HL-60 (cell line): ENCODE results near the gene RAB40B.

Source experiments
- DNase-seq, 2 experiments: peaks; one replicate each; pipeline ENCODE4 v3.0.0-alpha.2; 2010 to 2020; ENCODE audit warnings: low read depth in 1 of 2, low spot score in 1 of 2
- H3K27ac ChIP-seq: fragments of 250-450 bp; sonication (Bioruptor Pico); replicated peaks from 2 replicates; pipeline ENCODE4 v1.5.1; 2020; ENCODE audit warnings: mild to moderate bottlenecking, moderate library complexity
- H3K27me3 ChIP-seq: fragments of 250-450 bp; sonication (Bioruptor Pico); 2 replicates; pipeline ENCODE4 v1.5.1; 2021; ENCODE audit warnings: mild to moderate bottlenecking, moderate library complexity; ENCODE audit not compliant: insufficient read depth, poor library complexity, severe bottlenecking
- H3K4me3 ChIP-seq: replicated peaks from 2 replicates; pipeline ENCODE4 v1.5.1; 2011; ENCODE audit warnings: mild to moderate bottlenecking, control low read depth, low read length; ENCODE audit not compliant: insufficient read depth
- POLR2AphosphoS5 ChIP-seq: IDR thresholded peaks from 2 replicates; pipeline ENCODE4 v1.6.1; 2012; ENCODE audit warnings: low read depth
- microRNA-seq: library from miRNA; unstranded; fragments of <30 nt; microRNA quantifications from one replicate; pipeline ENCODE4, GENCODE V29; 2018

The RAB40B gene

GRCh38 chr17:82605939-82606600 is 92.4 kb downstream of the RAB40B start:
- H3K27ac ChIP-seq: no peak overlapping the region
- no peak overlapping the region for H3K4me3 ChIP-seq
- no peak for DNase-seq
- no peaks in the 10 kb centered on the region for H3K27me3 ChIP-seq
- no peak for TF ChIP-seq POLR2AphosphoS5

Small RNA genes within 50 kb of the gene (microRNA-seq; reads per million reads assigned to microRNA genes)
- 1.2 reads per million for gene MIR4525
